ENCODE data around the gene DSCAML1. TPM values are rescaled to one million over a fixed set of nuclear protein-coding genes. Genes with fewer than 3 reads are reported as not detected.

The DSCAML1 gene
- total RNA-seq, 1 experiment from 2014 or later, result not detected

DNA sequence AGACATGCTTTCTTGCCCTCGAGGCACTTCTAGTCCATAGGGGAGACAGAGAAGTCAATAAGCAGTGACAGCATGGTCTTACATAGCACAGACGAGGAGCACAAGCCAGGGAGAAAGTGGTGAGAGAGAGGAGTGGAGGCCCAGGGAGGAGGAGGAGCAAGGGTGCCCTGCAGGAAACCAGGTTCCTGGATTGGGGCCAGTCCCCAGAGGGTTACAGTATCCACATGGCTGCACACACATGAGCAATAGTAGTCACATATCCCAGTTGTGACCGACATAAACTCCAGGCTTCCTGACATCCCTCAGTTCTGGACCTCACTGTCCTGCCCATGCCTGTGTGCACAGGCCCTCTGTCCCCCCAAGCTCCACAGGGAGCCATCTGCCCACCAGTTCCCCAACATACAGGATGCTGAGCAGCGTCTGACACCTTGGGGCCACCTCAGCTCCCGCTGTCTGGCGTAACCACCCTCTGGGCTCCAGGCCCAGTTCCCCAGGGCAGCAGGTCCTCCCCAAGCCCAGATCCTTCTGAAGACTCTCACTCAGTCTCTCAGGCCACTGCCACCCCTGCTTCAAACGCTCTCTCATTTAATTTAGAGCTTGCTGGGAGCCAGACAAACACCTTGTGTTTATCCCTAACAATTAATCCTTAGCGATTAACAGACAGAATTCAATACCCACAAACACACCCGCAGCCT is 53.7 kb downstream of the DSCAML1 start:
- no peaks in the 10 kb centered on the region for H3K9me3 ChIP-seq (ENCODE audit: control insufficient read depth in 1 of 2, insufficient read depth in 1 of 2, low read depth in 1 of 2, low read length in 2 of 2)
- H3K9ac ChIP-seq (ENCODE audit: low read length), result no peak overlapping the region
- no peaks in the 10 kb centered on the region for H4K20me1 ChIP-seq (ENCODE audit: insufficient read depth)
- no peak overlapping the region for H3K4me2 ChIP-seq (ENCODE audit: low read length)
- H3K4me1 ChIP-seq (ENCODE audit: control insufficient read depth in 1 of 2, insufficient read depth in 2 of 2, low read length in 2 of 2), result no peaks in the 10 kb centered on the region
- H3K27ac ChIP-seq (ENCODE audit: low read depth, low read length), result no peak overlapping the region
- H3K27me3 ChIP-seq (ENCODE audit: insufficient read depth, low read length), result peaks cover 27% of the 10 kb centered on the region
- H3K79me2 ChIP-seq (ENCODE audit: insufficient read depth, low read length), result no peaks in the 10 kb centered on the region
- ChIA-PET CTCF (no interaction called here), POLR2A (no interaction called here), RAD21 (ENCODE audit: low non-redundant PET in 1 of 2, low total read pairs in 2 of 2, uncharacterized antibody in 2 of 2, unreplicated experiment in 2 of 2) (no interaction called here)
- no peaks in the 10 kb centered on the region for H3K36me3 ChIP-seq (ENCODE audit: control insufficient read depth in 1 of 2, insufficient read depth in 2 of 2, low read length in 2 of 2)
- no TSS peak for BruUV-seq (replicated peaks)
- TF ChIP-seq YY1 (IDR thresholded peaks at IDR 0.05; ENCODE audit: extremely low read depth, insufficient replicate concordance, low read depth, low read length) (no peak), SRF (IDR thresholded peaks at IDR 0.05; ENCODE audit: low read depth) (no peak), SP1 (IDR thresholded peaks at IDR 0.05; ENCODE audit: low read depth) (no peak), EZH2phosphoT487 (IDR thresholded peaks at IDR 0.05; ENCODE audit: borderline replicate concordance) (no peak), ELF1 (IDR thresholded peaks at IDR 0.05; ENCODE audit: borderline replicate concordance, low read depth) (no peak), CBX3 (IDR thresholded peaks at IDR 0.05; ENCODE audit: low read depth) (no peak), EGR1 (IDR thresholded peaks at IDR 0.05; ENCODE audit: low read depth) (no peak)
- TF ChIP-seq, protein P1, sequence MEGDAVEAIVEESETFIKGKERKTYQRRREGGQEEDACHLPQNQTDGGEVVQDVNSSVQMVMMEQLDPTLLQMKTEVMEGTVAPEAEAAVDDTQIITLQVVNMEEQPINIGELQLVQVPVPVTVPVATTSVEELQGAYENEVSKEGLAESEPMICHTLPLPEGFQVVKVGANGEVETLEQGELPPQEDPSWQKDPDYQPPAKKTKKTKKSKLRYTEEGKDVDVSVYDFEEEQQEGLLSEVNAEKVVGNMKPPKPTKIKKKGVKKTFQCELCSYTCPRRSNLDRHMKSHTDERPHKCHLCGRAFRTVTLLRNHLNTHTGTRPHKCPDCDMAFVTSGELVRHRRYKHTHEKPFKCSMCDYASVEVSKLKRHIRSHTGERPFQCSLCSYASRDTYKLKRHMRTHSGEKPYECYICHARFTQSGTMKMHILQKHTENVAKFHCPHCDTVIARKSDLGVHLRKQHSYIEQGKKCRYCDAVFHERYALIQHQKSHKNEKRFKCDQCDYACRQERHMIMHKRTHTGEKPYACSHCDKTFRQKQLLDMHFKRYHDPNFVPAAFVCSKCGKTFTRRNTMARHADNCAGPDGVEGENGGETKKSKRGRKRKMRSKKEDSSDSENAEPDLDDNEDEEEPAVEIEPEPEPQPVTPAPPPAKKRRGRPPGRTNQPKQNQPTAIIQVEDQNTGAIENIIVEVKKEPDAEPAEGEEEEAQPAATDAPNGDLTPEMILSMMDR (IDR thresholded peaks at IDR 0.05 in 2 of 3, conservative IDR thresholded peaks at IDR 0.05 in 1 of 3; ENCODE audit: borderline replicate concordance in 1 of 3, insufficient read depth in 1 of 3, low read depth in 2 of 3, low read length in 2 of 3), result no peak
- TF ChIP-seq, protein P2, sequence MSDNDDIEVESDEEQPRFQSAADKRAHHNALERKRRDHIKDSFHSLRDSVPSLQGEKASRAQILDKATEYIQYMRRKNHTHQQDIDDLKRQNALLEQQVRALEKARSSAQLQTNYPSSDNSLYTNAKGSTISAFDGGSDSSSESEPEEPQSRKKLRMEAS (IDR thresholded peaks at IDR 0.05), result no peak
- H3K9me2 ChIP-seq (ENCODE audit: insufficient read depth), result no peaks in the 10 kb centered on the region
- no peak for ATAC-seq
- no peak overlapping the region for H3K4me3 ChIP-seq (replicated peaks in 1 of 2; ENCODE audit: low read depth in 1 of 2, low read length in 2 of 2)
- DNase-seq (ENCODE audit: low read depth, low spot score), result no peak
- no peak overlapping the region for H2AFZ ChIP-seq (ENCODE audit: low read depth, low read length, poor library complexity, severe bottlenecking)
- intact Hi-C loops (cut with micrococcal nuclease), result no loop called here

All from HCT116 (cell line).